ENCODE data around the gene SGCG. TPM values are rescaled to one million over a fixed set of nuclear protein-coding genes. Genes with fewer than 3 reads are reported as not detected.

The SGCG gene
- total and polyA plus RNA-seq, 2 of the 4 experiments (the other 2 are of a cell fraction), result under 0.01 TPM; not detected in 1

DNA sequence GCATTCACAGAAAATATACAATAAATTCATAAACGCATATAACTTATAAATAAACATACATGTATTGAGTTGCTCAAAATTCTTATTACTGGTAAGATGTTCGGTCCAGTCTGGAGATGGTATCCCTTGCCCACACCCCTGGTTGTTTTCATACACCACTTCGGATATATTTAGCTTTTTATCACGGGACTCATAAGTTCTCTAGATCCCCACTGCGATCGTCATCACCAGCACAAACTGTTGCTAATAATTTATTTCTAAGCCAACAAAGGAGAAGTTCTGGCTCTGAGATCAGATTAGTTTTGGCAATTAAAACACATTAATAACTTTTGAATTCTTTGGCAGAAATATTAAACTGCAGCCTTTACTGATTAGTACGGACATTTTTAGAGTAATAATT lies 23.0 kb upstream of the SGCG start:
- Histone ChIP-seq H2BK5ac (ENCODE audit: low read depth, low read length, poor library complexity, severe bottlenecking) (no peak overlapping the region), H3K14ac (replicated peaks; ENCODE audit: low read depth, low read length) (no peak overlapping the region), H3K79me1 (ENCODE audit: low read depth in 1 of 2, low read length in 2 of 2) (no peaks in the 10 kb centered on the region), H2BK20ac (ENCODE audit: low read depth, low read length) (no peak overlapping the region), H3K27ac (ENCODE audit: insufficient read depth, low read length) (no peak overlapping the region), H3K23ac (ENCODE audit: low read depth, low read length) (no peak overlapping the region), H2BK15ac (ENCODE audit: low read depth, low read length) (no peak overlapping the region), H3K4me1 (ENCODE audit: control insufficient read depth, insufficient read depth, low read length) (no peaks in the 10 kb centered on the region; the same call in 1 of the 2 replicates), H3K36me3 (ENCODE audit: control insufficient read depth, insufficient read depth, low read length) (no peaks in the 10 kb centered on the region), H3K9me3 (ENCODE audit: control insufficient read depth, insufficient read depth, low read length) (no peaks in the 10 kb centered on the region), H2AFZ (replicated peaks; ENCODE audit: low read length, poor library complexity) (no peak overlapping the region), H4K5ac (ENCODE audit: low read depth, low read length) (no peak overlapping the region), H2BK120ac (ENCODE audit: low read depth, low read length) (no peak overlapping the region), H3K4me3 (ENCODE audit: insufficient read depth, low read depth, low read length) (no peak overlapping the region), H4K8ac (ENCODE audit: low read depth in 2 of 2, low read length in 2 of 2) (no peak overlapping the region), H3K4me2 (ENCODE audit: low read depth, low read length) (no peak overlapping the region), H2AK9ac (replicated peaks; ENCODE audit: low read depth, low read length, poor library complexity) (no peak overlapping the region), H3K18ac (ENCODE audit: low read depth, low read length) (no peak overlapping the region), H2AK5ac (ENCODE audit: low read depth, low read length) (no peak overlapping the region), H3K9ac (ENCODE audit: low read depth, low read length) (no peak overlapping the region), H3K27me3 (ENCODE audit: control insufficient read depth, insufficient read depth, low read length) (peaks cover 19% of the 10 kb centered on the region), H3K9me1 (ENCODE audit: insufficient read depth, low read length) (no peaks in the 10 kb centered on the region), H4K91ac (ENCODE audit: insufficient read depth, low read depth, low read length) (no peak overlapping the region), H3K56ac (ENCODE audit: extremely low read depth, insufficient read depth, low read length) (no peak overlapping the region), H4K20me1 (ENCODE audit: insufficient read depth, low read length) (no peaks in the 10 kb centered on the region), H3K4ac (ENCODE audit: low read depth, low read length) (no peak overlapping the region)
- intact Hi-C loops (cut with micrococcal nuclease), result no loop called here
- TF ChIP-seq, protein P1, sequence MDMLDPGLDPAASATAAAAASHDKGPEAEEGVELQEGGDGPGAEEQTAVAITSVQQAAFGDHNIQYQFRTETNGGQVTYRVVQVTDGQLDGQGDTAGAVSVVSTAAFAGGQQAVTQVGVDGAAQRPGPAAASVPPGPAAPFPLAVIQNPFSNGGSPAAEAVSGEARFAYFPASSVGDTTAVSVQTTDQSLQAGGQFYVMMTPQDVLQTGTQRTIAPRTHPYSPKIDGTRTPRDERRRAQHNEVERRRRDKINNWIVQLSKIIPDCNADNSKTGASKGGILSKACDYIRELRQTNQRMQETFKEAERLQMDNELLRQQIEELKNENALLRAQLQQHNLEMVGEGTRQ (IDR thresholded peaks at IDR 0.05; ENCODE audit: low read depth, low read length), result no peak
- no peak for TF ChIP-seq FOS (IDR thresholded peaks at IDR 0.05; ENCODE audit: low read depth, low read length)
- TF ChIP-seq NFE2L2 (IDR thresholded peaks at IDR 0.05; ENCODE audit: low read depth, low read length), result no peak
- no peak for TF ChIP-seq CHD1 (IDR thresholded peaks at IDR 0.05; ENCODE audit: low read depth, low read length)
- no peak for TF ChIP-seq POLR2A (IDR thresholded peaks at IDR 0.05; ENCODE audit: low read depth, low read length)
- TF ChIP-seq, protein P2, sequence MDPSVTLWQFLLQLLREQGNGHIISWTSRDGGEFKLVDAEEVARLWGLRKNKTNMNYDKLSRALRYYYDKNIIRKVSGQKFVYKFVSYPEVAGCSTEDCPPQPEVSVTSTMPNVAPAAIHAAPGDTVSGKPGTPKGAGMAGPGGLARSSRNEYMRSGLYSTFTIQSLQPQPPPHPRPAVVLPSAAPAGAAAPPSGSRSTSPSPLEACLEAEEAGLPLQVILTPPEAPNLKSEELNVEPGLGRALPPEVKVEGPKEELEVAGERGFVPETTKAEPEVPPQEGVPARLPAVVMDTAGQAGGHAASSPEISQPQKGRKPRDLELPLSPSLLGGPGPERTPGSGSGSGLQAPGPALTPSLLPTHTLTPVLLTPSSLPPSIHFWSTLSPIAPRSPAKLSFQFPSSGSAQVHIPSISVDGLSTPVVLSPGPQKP (IDR thresholded peaks at IDR 0.05; ENCODE audit: borderline replicate concordance, low read depth, low read length), result no peak
- TF ChIP-seq MXI1 (IDR thresholded peaks at IDR 0.05; ENCODE audit: borderline replicate concordance, low read depth, low read length), result no peak
- TF ChIP-seq CEBPB (IDR thresholded peaks at IDR 0.05; ENCODE audit: low read depth, low read length), result no peak
- no peak for TF ChIP-seq MAZ (IDR thresholded peaks at IDR 0.05; ENCODE audit: borderline replicate concordance, low read depth, low read length)
- no peak for ATAC-seq (ENCODE audit: low read depth)
- no CpG with 5 or more reads among the region's 7 CpGs for WGBS, 2 experiments (ENCODE audit: extremely low coverage in 2 of 2, insufficient read length in 1 of 2)
- in situ Hi-C loops (cut with MboI; ENCODE audit: low sequenced_read_pairs), result loop anchor here (25.0 kb wide), 1 partner anchor 1520 kb away; no protein-coding TSS in a partner anchor
- dilution Hi-C loops (cut with HindIII; ENCODE audit: low sequenced_read_pairs, unreplicated experiment), result no loop called here
- DNase-seq, result no peak
- BruUV-seq (replicated peaks), result no TSS peak
- ChIA-PET CTCF (no interaction called here), POLR2A (ENCODE audit: unreplicated experiment) (no interaction called here)
